Astrocyte of the cerebellum (primary cell): ENCODE measurements around the gene WDR82.

Experiments
- DNase-seq: peaks from one replicate; pipeline ENCODE4 v3.0.0-alpha.2; 2011; ENCODE audit warnings: low read depth
- H3K4me3 ChIP-seq: 2 replicates; pipeline ENCODE4 v1.5.1; 2011; ENCODE audit warnings: mild to moderate bottlenecking, low read depth, low read length, moderate library complexity
- in situ Hi-C: cut with HindIII; loops from 2 replicates; pipeline ENCODE4 v1.10.0; 2017; ENCODE audit warnings: low sequenced_read_pairs
- TF ChIP-seq, protein P1 (sequence below): IDR thresholded peaks from 2 replicates; pipeline ENCODE4 v1.5.1; 2012; ENCODE audit warnings: low read length, low read depth, moderate library complexity, mild to moderate bottlenecking; ENCODE audit errors: missing control alignments

WDR82 gene

DNA sequence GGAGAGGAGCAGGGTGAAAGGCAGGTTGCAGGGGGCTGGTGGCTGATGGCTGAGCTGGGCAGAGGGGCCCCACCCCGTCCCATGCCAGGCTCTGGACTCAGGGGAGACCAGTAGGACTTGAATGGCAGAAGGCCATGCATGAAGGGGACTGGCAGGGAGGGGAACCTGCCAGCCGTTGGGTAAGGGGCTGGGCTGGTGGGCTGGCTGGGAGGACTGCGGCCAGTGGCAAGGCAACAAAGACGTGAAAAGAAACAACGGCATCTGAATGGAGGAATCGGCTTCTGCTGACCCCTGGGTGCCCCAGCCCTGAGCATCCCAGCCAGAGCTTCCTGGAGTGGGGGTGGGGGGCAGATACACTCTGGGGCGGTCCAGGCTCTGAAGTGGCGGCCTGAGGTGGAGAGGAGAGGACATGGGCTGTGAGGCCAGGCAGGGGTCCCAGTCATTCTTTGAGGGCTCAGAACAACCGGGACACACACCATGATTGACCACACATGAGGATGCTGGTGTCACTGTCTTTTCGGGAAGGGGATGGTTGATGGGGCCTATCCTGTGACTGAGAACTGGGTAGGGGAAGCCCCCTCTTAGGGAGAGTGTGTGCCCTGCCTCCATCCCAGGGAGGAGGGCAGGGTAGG is 20.9 kb upstream of the WDR82 start:
- H3K4me3 ChIP-seq, result no peak overlapping the region
- TF ChIP-seq, protein P1, sequence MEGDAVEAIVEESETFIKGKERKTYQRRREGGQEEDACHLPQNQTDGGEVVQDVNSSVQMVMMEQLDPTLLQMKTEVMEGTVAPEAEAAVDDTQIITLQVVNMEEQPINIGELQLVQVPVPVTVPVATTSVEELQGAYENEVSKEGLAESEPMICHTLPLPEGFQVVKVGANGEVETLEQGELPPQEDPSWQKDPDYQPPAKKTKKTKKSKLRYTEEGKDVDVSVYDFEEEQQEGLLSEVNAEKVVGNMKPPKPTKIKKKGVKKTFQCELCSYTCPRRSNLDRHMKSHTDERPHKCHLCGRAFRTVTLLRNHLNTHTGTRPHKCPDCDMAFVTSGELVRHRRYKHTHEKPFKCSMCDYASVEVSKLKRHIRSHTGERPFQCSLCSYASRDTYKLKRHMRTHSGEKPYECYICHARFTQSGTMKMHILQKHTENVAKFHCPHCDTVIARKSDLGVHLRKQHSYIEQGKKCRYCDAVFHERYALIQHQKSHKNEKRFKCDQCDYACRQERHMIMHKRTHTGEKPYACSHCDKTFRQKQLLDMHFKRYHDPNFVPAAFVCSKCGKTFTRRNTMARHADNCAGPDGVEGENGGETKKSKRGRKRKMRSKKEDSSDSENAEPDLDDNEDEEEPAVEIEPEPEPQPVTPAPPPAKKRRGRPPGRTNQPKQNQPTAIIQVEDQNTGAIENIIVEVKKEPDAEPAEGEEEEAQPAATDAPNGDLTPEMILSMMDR, result no peak
- no peak for DNase-seq
- in situ Hi-C loops, result no loop called here

DNA sequence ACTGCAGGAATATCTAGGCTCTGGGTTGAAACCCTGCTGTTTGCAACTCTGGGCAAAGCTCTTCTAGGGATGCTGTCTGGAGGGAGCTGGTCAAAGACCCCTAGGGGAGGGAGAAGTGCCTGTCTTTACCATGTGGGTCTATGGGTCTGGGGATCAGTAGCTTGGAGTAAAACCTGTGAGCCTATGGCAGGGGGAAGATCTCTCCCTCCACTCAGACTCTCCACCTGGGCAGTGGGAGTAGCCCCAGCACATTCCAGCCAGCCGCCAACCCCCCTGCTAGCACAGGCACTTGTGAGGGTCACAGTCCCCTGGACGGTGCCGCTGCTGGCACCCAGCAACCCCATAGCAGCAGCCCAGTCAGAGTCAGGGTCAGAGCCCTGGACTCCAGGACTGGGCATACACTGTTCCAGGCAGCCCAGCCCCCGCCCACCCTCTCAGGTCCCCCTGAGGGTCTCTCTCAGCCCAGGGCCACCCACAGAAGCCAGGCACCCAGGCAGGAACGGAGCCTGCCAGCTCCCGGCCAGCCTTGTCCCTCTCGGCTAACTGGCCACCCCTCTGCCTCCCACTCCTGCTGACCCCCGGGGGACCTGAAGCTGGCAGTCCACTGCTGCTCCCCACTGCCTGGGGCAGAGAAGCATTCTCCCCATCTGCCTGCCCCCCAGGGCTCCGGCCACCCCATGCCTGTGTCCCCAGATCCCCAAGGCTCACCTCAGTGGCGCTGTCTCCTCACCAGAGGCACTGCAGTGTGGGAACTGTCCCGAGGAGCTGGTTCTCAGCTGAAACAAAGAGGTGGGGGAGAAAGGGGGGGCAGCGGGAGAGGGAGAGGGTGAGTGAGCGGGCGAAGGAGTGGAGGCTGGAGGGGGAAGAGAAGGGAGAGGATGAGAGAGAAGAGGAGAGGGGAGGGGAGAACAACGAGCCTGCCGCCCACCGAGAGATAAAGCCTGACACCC is 20.0 kb upstream of the WDR82 start:
- no peak for DNase-seq
- TF ChIP-seq, protein P1, result no peak
- H3K4me3 ChIP-seq, result no peak overlapping the region
- in situ Hi-C loops, result no loop called here

DNA sequence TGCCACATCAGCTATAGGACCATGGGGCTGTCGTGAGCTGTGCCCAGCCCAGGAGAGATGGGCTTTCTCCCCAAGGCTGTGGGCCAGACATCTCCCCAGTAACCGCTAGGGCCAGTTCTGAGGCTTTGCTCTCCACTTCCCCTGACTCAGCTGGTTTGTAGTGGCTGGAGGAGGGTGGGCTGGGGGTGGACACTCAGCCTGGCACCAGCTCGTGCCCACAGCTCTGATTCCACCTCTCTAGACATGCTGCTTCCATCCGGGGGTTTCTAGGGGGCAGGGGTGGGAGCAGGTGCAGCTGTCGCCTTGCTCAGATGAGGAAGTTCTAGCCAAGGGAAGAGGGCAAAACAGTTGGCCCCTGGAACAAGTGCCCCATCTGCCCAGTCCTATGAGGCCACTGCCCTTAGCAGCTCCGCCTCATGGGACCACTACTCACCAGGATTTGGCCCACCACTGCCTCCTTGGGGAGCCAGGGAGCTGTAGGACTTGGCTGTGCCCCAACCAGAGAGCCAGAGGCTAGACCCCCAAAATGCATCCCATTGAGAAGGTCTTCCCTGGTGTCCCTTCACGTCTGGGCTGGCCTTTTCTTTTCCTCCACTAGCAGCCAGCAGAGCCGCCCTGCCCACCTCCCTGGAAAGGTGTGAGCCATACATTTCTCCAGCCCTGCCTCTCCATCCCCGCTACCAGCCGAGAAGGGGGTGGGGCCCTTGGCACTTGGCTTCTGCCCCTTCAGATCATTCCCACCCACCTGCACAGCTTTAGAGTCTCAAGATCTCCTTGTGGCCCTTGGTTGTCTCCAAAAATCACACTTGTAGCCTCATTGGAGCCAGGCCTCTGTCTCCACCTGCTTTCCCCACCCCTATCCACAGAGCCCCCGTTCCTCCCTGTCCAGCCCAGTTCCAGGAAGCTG is 19.0 kb upstream of the WDR82 start:
- no peak overlapping the region for H3K4me3 ChIP-seq
- DNase-seq, result no peak
- TF ChIP-seq, protein P1, result no peak
- in situ Hi-C loops, result no loop called here

DNA sequence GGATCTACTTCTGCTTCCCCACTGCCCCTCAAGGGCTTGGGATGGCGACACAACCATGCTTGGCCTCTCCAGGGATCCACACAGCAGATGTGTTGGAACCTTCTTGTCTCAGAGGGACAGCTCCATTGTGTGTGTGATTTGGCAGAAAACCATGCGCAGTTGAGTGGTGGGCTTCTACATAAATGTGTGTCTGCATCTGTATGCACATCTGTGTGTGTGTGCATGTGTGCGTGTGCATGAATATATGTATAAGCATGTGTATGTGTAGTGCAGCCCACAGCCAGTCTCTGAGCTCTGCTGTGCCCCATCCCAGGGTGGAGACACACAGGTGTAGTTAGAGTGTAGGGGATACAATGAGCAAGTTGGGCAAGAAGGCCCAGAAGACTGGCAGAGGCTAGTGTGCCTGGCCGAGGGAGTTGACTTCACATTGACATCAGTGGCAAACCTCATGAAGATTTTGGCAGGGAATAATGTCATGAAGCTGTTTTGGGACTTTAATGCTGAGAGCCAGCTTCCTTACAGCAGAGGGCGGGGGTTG is 17.3 kb upstream of the WDR82 start:
- in situ Hi-C loops, result no loop called here
- TF ChIP-seq, protein P1, result no peak
- H3K4me3 ChIP-seq, result no peak overlapping the region
- DNase-seq, result no peak

DNA sequence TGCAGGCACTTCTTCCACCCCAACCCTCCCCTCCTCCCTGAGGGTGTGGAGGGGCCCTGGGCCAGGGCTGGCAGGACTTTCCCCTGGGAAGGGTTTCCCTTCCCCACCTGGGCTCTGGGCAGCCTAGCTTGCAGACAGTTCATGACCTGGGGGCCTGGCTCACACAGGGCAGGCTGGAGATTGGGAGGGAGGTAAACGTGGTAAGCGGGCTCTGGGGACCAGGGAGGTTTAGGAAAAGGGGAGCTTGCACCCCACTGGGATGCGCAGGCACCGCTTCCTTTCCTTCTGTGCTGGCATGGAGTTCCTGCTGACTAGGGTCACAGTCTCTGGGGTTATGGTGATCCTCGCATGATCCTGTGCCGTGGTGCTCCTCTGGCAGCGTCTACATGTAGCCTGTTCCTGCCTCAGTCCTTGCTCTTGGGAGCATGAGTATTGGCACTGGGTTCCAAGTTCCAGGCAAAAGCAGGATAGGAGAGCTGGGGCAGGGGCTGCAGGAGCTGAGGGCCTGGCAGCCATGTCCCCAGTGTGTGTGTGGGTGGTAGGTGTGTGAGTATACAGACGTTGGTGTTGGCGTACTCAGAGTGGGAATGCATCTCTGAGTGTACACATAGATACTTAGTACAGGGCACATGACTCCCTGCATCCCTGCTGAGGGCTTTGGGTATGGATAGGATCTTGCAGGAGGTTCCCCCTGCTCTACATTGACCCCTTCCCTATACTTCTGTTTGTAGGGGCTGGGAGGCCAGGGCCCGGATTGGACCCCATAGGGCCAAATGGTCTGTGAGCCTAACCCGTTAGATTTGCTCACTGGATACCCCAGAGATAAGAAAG is 16.1 kb upstream of the WDR82 start:
- DNase-seq, result no peak
- no peak overlapping the region for H3K4me3 ChIP-seq
- TF ChIP-seq, protein P1, result no peak
- in situ Hi-C loops, result no loop called here
